ENCODE measurements around the gene CD40.

DNA sequence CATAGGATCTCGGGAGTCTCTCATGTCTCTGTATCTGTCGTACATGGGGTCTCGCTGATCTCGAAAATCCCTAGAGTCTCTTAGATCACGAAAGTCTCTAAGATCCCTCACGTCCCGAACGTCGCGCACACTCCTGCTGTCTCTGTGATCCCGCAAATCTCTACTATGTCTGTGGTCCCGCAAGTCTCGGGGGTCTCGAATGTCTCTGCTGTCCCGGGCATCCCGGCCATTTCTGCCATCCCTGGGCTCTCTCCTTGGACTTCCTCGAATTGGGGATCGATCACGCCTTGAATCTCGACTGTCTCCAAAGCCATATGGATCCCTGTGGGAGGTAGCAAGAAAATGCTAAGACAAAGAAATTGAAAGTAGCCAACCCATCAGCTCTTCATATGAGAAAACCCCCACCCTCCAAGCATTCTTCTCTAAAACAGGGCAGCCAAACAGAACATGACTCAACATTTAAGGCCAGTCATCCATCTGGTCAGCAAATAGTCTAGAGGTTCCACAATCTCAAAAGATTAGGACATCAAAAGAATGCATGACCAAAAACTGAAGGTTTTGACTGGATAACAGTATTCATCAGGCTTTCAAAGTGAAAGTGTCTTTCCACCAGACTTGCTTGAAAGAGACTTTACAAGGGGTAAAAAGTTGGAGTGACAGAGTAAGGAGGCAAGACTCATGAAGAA is 47.8 kb upstream of the CD40 start:
- TF ChIP-seq, protein P1, sequence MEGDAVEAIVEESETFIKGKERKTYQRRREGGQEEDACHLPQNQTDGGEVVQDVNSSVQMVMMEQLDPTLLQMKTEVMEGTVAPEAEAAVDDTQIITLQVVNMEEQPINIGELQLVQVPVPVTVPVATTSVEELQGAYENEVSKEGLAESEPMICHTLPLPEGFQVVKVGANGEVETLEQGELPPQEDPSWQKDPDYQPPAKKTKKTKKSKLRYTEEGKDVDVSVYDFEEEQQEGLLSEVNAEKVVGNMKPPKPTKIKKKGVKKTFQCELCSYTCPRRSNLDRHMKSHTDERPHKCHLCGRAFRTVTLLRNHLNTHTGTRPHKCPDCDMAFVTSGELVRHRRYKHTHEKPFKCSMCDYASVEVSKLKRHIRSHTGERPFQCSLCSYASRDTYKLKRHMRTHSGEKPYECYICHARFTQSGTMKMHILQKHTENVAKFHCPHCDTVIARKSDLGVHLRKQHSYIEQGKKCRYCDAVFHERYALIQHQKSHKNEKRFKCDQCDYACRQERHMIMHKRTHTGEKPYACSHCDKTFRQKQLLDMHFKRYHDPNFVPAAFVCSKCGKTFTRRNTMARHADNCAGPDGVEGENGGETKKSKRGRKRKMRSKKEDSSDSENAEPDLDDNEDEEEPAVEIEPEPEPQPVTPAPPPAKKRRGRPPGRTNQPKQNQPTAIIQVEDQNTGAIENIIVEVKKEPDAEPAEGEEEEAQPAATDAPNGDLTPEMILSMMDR (IDR thresholded peaks at IDR 0.05; ENCODE audit: low read depth, low read length) = no peak
- no peak for TF ChIP-seq POLR2A (IDR thresholded peaks at IDR 0.05; ENCODE audit: extremely low read depth, insufficient read length)
- TF ChIP-seq MYC (IDR thresholded peaks at IDR 0.05; ENCODE audit: low read depth, low read length) = no peak

Measured in NB4 (cell line).